Measurements from ENCODE around the gene TRABD2A.

- TF ChIP-seq POLR2A (IDR thresholded peaks at IDR 0.05) (no peak), CTCF (IDR thresholded peaks at IDR 0.05) (no peak)
Observed at GRCh38 chr2:84882414-84882738, 1.5 kb upstream of the TRABD2A start.

Data from stomach (tissue), 4 donors.